DOHH2 (cell line): ENCODE results near the gene ASTN1.

Experiments used
- H3F3A ChIP-seq: fragments of 200-600 bp; sonication (generic), shearing (Covaris generic); 2 replicates; pipeline ENCODE4 v1.6.0; 2016; ENCODE audit warnings: antibody characterized with exemption, mild to moderate bottlenecking; ENCODE audit not compliant: control insufficient read depth, insufficient read depth
- H3K27ac ChIP-seq: fragments of 200-600 bp; sonication (generic); 2 replicates; pipeline ENCODE4 v1.5.1; 2014; ENCODE audit warnings: low read depth, mild to moderate bottlenecking, low read length, moderate library complexity
- H3K27me3 ChIP-seq: fragments of 200-600 bp; sonication (generic); 2 replicates; pipeline ENCODE4 v1.6.1; 2014; ENCODE audit warnings: mild to moderate bottlenecking, low read length, mixed read lengths; ENCODE audit not compliant: control insufficient read depth
- H3K36me3 ChIP-seq: fragments of 200-600 bp; sonication (generic); 2 replicates; pipeline ENCODE4 v1.6.1; 2014; ENCODE audit warnings: mild to moderate bottlenecking, low read length, moderate library complexity, mixed read lengths; ENCODE audit not compliant: control insufficient read depth
- H3K4me1 ChIP-seq: fragments of 200-600 bp; sonication (generic); 2 replicates; pipeline ENCODE4 v1.6.1; 2014; ENCODE audit warnings: mild to moderate bottlenecking, low read length, mixed read lengths; ENCODE audit not compliant: control insufficient read depth
- H3K4me2 ChIP-seq: fragments of 200-600 bp; sonication (generic); 2 replicates; pipeline ENCODE4 v1.6.0; 2014; ENCODE audit warnings: mild to moderate bottlenecking, low read length, moderate library complexity
- H3K4me3 ChIP-seq: fragments of 200-600 bp; sonication (generic); 2 replicates; pipeline ENCODE4 v1.5.1; 2014; ENCODE audit warnings: mild to moderate bottlenecking, low read length, mixed read lengths
- H3K79me2 ChIP-seq: fragments of 200-600 bp; sonication (generic); 2 replicates; pipeline ENCODE4 v1.6.1; 2014; ENCODE audit warnings: mild to moderate bottlenecking, low read length, mixed read lengths; ENCODE audit not compliant: control insufficient read depth
- H3K9me2 ChIP-seq: fragments of 200-600 bp; sonication (generic); replicated peaks from 2 replicates; pipeline ENCODE4 v1.6.1; 2014; ENCODE audit warnings: mild to moderate bottlenecking, low read length, mixed read lengths; ENCODE audit not compliant: control insufficient read depth
- H3K9me3 ChIP-seq: fragments of 200-600 bp; sonication (generic); 2 replicates; pipeline ENCODE4 v1.6.1; 2014; ENCODE audit warnings: antibody characterized with exemption, low read length, mixed read lengths; ENCODE audit not compliant: control insufficient read depth, insufficient read depth
- H4K20me1 ChIP-seq: fragments of 200-600 bp; sonication (generic); 2 replicates; pipeline ENCODE4 v1.6.0; 2014; ENCODE audit warnings: low read depth, mild to moderate bottlenecking, antibody characterized with exemption, low read length, moderate library complexity; ENCODE audit not compliant: control insufficient read depth, insufficient read depth
- CTCF ChIP-seq: fragments of 200-600 bp; sonication (generic); IDR thresholded peaks from one replicate; pipeline ENCODE4 v1.5.1; 2014; ENCODE audit warnings: antibody characterized with exemption, mild to moderate bottlenecking, low read depth, low read length; ENCODE audit not compliant: poor library complexity, severe bottlenecking
- EZH2phosphoT487 ChIP-seq: fragments of 200-600 bp; sonication (generic); IDR thresholded peaks from 2 replicates; pipeline ENCODE4 v1.6.1; 2017; ENCODE audit warnings: borderline replicate concordance, mild to moderate bottlenecking, antibody characterized with exemption, low read length, moderate library complexity, mixed read lengths

The ASTN1 gene

GRCh38 chr1:177103005-177103852, 61.3 kb downstream of the ASTN1 start:
- Histone ChIP-seq H3K4me3 (no peak overlapping the region), H3K27me3 (no peaks in the 10 kb centered on the region), H3K27ac (no peak overlapping the region), H3K4me2 (no peak overlapping the region), H3K9me2 (no peaks in the 10 kb centered on the region), H3K4me1 (no peaks in the 10 kb centered on the region), H3F3A (no peaks in the 10 kb centered on the region), H3K9me3 (no peaks in the 10 kb centered on the region), H3K79me2 (no peaks in the 10 kb centered on the region), H4K20me1 (no peaks in the 10 kb centered on the region), H3K36me3 (no peaks in the 10 kb centered on the region)
- TF ChIP-seq EZH2phosphoT487 (no peak), CTCF (no peak)

DNA sequence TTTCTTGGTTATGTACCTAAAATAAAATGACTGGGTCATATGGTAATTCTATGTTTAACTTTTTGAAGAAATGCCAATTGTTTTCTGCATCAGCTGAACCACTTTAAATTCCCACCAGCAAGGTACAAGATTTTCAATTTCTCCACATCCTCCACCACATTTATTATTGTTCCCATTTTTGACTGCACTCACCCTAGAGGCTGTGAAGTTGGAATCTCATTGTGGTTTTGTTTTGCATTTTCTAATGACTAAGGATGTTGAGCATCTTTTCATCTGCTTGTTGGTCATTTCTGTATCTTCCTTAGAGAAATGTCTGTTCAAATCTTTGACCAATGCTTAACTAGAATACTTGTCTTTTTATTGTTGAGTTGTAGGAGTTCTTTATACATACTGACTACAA, 72.5 kb downstream of the ASTN1 start:
- Histone ChIP-seq H3K36me3 (no peaks in the 10 kb centered on the region), H3K27me3 (no peaks in the 10 kb centered on the region), H3K9me2 (no peaks in the 10 kb centered on the region), H3K4me2 (no peak overlapping the region), H3K79me2 (no peaks in the 10 kb centered on the region), H3K4me3 (no peak overlapping the region), H3K27ac (no peak overlapping the region), H3K9me3 (no peaks in the 10 kb centered on the region), H3K4me1 (no peaks in the 10 kb centered on the region), H4K20me1 (no peaks in the 10 kb centered on the region), H3F3A (no peaks in the 10 kb centered on the region)
- TF ChIP-seq EZH2phosphoT487 = no peak
- no peak for TF ChIP-seq CTCF

DNA sequence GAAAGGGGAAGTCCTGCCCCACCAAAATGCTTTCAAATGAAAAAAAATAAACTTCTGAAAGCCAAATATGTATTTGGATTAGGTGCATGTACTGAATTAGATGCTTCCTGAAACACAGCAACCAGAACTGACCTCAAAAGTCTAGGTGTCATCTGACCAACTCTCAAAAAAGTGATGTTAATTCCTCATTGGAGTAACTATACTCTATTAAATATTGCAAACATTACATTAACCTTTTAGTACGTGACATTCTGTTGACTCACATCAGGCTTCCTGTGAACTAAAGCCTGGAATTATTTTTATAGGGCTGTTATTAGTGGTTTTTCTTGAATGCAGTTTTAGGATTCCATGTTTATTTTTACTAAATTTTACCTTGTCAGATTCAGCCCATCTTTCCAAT, 73.5 kb downstream of the ASTN1 start:
- TF ChIP-seq CTCF = no peak
- TF ChIP-seq EZH2phosphoT487 = no peak
- Histone ChIP-seq H3K4me2 (no peak overlapping the region), H3K27ac (no peak overlapping the region), H3F3A (no peaks in the 10 kb centered on the region), H3K9me2 (no peaks in the 10 kb centered on the region), H3K36me3 (no peaks in the 10 kb centered on the region), H3K27me3 (no peaks in the 10 kb centered on the region), H4K20me1 (no peaks in the 10 kb centered on the region), H3K9me3 (no peaks in the 10 kb centered on the region), H3K79me2 (no peaks in the 10 kb centered on the region), H3K4me1 (no peaks in the 10 kb centered on the region), H3K4me3 (no peak overlapping the region)
